Spleen (tissue), 11 donors: ENCODE measurements around the gene CYP1A2. TPM values are rescaled to one million over a fixed set of nuclear protein-coding genes. Genes with fewer than 3 reads are reported as not detected.
"Not testable (repeated sequence)": the region's sequence is repeated elsewhere in the genome, so short reads cannot be mapped to it uniquely, and the experiment has no call there.

ENCODE experiments used
- DNase-seq: peaks from one replicate; pipeline ENCODE4 v3.0.0-alpha.2; 2020
- H3K27ac ChIP-seq, 8 donors: fragments of 200-600 bp; sonication (generic) in 7 of 8; 1 replicate in 4 of 8; 2 replicates in 4 of 8; pipeline versions ENCODE4 v1.5.0 to v1.8.0; 2016 to 2021; ENCODE audit warnings: inconsistent platforms in 4 of 8, mild to moderate bottlenecking in 4 of 8, moderate library complexity in 1 of 8
- H3K27me3 ChIP-seq, 7 donors: fragments of 200-600 bp; sonication (generic) in 6 of 7; replicated peaks in 1 of 7; 1 replicate in 4 of 7; 2 replicates in 3 of 7; pipeline versions ENCODE4 v1.5.0 to v1.8.0; 2016 to 2021; ENCODE audit warnings: inconsistent platforms in 3 of 7, mild to moderate bottlenecking in 1 of 7
- H3K36me3 ChIP-seq, 6 donors: fragments of 200-600 bp; sonication (generic) in 5 of 6; 1 replicate in 4 of 6; 2 replicates in 2 of 6; pipeline versions ENCODE4 v1.5.0 to v1.8.0; 2016 to 2021; ENCODE audit warnings: inconsistent platforms in 2 of 6
- H3K4me1 ChIP-seq, 6 donors: fragments of 200-600 bp; sonication (generic) in 5 of 6; 1 replicate in 3 of 6; 2 replicates in 3 of 6; pipeline versions ENCODE4 v1.5.0 to v1.8.0; 2016 to 2021; ENCODE audit warnings: inconsistent platforms in 3 of 6
- H3K4me3 ChIP-seq, 8 donors: fragments of 200-600 bp; sonication (generic) in 7 of 8; 1 replicate in 4 of 8; 2 replicates in 4 of 8; pipeline versions ENCODE4 v1.5.0 to v1.8.0; 2016 to 2021; ENCODE audit warnings: inconsistent platforms in 4 of 8, mild to moderate bottlenecking in 4 of 8, moderate library complexity in 2 of 8
- H3K9me3 ChIP-seq, 8 donors: fragments of 200-600 bp; sonication (generic) in 7 of 8; 1 replicate in 4 of 8; 2 replicates in 4 of 8; pipeline versions ENCODE4 v1.5.0 to v1.8.0; 2016 to 2021; ENCODE audit warnings: inconsistent platforms in 4 of 8
- CTCF ChIP-seq, 11 experiments: fragments of 200-600 bp in 7 of 11; fragments of 450-650 bp in 4 of 11; sonication (generic) in 4 of 11; IDR thresholded peaks in 8 of 11; conservative IDR thresholded peaks in 3 of 11; 1 replicate in 7 of 11; 2 replicates in 4 of 11; pipeline versions ENCODE4 v1.4.0 to v1.8.0; 2016 to 2021; ENCODE audit warnings: antibody characterized with exemption in 11 of 11, inconsistent platforms in 4 of 11, mild to moderate bottlenecking in 1 of 11
- POLR2A ChIP-seq, 3 donors: fragments of 450-650 bp; IDR thresholded peaks; one replicate each; pipeline ENCODE4 v1.5.1; 2017; ENCODE audit warnings: antibody characterized with exemption in 3 of 3, mild to moderate bottlenecking in 1 of 3
- POLR2AphosphoS5 ChIP-seq, 3 donors: sonication (generic); formaldehyde crosslinking; IDR thresholded peaks; one replicate each; pipeline ENCODE4 v1.5.1; 2017; ENCODE audit warnings: antibody characterized with exemption in 3 of 3
- whole genome bisulfite sequencing, 5 donors: extraction: QIAGEN DNeasy Blood & Tissue Kit in 3 of 5; methylation state at CpG; one replicate each; pipeline versions ENCODE4 v1.1.5 to v1.1.7; 2013 to 2018; 5-methylcytosine and 5-hydroxymethylcytosine counted together
- intact Hi-C: fragments of 100-400 bp; cut with DNase I; formaldehyde crosslinking; loops from one replicate; pipeline ENCODE4 v1.15.0; 2023; ENCODE audit warnings: low total_unique reads
- polyA plus RNA-seq, 3 donors: library from polyadenylated mRNA; stranded (reverse); fragments of 200-250 nt; gene quantifications; one replicate each; pipeline ENCODE4 v1.2.1, GENCODE V29; 2013
- total RNA-seq, 7 donors: library from RNA; depleted of rRNA in 3 of 7; stranded (reverse); fragments of >200 nt in 3 of 7; fragmentation: NEBNext Ultra II Directional in 4 of 7; extraction: Animal tissue kit (Norgen Biotek cat#: 25700) in 4 of 7; gene quantifications; one replicate each; pipeline versions ENCODE4 v1.1.0 to v1.2.1, GENCODE V29; 2016 to 2021
- donor health status: healthy with polysubstance abuse.
- donor health status: DM: no; HTN: no; CAD: no; lungs with moderate emphysema.
- donor health status: DM: no; HTN: no; CAD: no.
- donor health status: Bipolar disorder and iron deficiency.
- donor health status: healthy.
- donor health status: DM: no; HTN: no; CAD: no.
- donor health status: DM: yes; HTN: yes; CAD: no.

The CYP1A2 gene
- total and polyA plus RNA-seq, 10 donors = not detected

GRCh38 chr15:74725845-74726773 is 22.5 kb upstream of the CYP1A2 start:
- Histone ChIP-seq H3K27ac (peak overlapping the region in 1 of 8 donors; percentile 28), H3K36me3 (no peaks in the 10 kb centered on the region), H3K9me3 (no peaks in the 10 kb centered on the region), H3K4me3 (peak overlapping the region; percentile 36 to 81 (median 54)), H3K27me3 (peaks cover 0 to 58% (median 21%) of the 10 kb centered on the region in 7 donors), H3K4me1 (peaks cover 15 to 22% (median 17%) of the 10 kb centered on the region in 6 donors)
- peak; percentile 85 for DNase-seq
- TF ChIP-seq CTCF (IDR thresholded peaks at IDR 0.05 in 8 of 11, conservative IDR thresholded peaks at IDR 0.05 in 3 of 11) = no peak
- peak in 1 of 3 donors; percentile 42 for TF ChIP-seq POLR2AphosphoS5 (IDR thresholded peaks at IDR 0.05)
- TF ChIP-seq POLR2A (IDR thresholded peaks at IDR 0.05) = no peak
- intact Hi-C loops = no loop called here
- 2 to 6% (median 3%) methylated on average over 25 to 86 of the region's 86 CpGs for WGBS, 5 donors

GRCh38 chr15:74726774-74727164 is 21.9 kb upstream of the CYP1A2 start:
- Histone ChIP-seq H3K27ac (no peak overlapping the region), H3K9me3 (no peaks in the 10 kb centered on the region), H3K27me3 (peaks cover 0 to 65% (median 21%) of the 10 kb centered on the region in 7 donors), H3K4me1 (peaks cover 15 to 22% (median 17%) of the 10 kb centered on the region in 6 donors), H3K4me3 (peak overlapping the region in 7 of 8 donors; percentile 45 to 81 (median 55)), H3K36me3 (no peaks in the 10 kb centered on the region)
- no peak for DNase-seq
- WGBS, 5 donors = 44 to 65% (median 51%) methylated on average over 24 of the region's 24 CpGs
- intact Hi-C loops = no loop called here
- TF ChIP-seq POLR2AphosphoS5 (IDR thresholded peaks at IDR 0.05) (no peak), CTCF (IDR thresholded peaks at IDR 0.05 in 8 of 11, conservative IDR thresholded peaks at IDR 0.05 in 3 of 11) (no peak), POLR2A (IDR thresholded peaks at IDR 0.05) (no peak)

GRCh38 chr15:74727727-74728126 is 20.9 kb upstream of the CYP1A2 start:
- Histone ChIP-seq H3K27ac (no peak overlapping the region), H3K9me3 (no peaks in the 10 kb centered on the region), H3K36me3 (no peaks in the 10 kb centered on the region), H3K4me3 (no peak overlapping the region), H3K27me3 (peaks cover 0 to 74% (median 21%) of the 10 kb centered on the region in 7 donors), H3K4me1 (peaks cover 15 to 22% (median 17%) of the 10 kb centered on the region in 6 donors)
- TF ChIP-seq POLR2A (IDR thresholded peaks at IDR 0.05) (no peak), CTCF (IDR thresholded peaks at IDR 0.05 in 8 of 11, conservative IDR thresholded peaks at IDR 0.05 in 3 of 11) (no peak), POLR2AphosphoS5 (IDR thresholded peaks at IDR 0.05) (no peak)
- no peak for DNase-seq
- intact Hi-C loops = no loop called here
- WGBS, 5 donors = 57 to 83% (median 78%) methylated on average over 7 of the region's 7 CpGs

GRCh38 chr15:74728699-74729098 is 19.9 kb upstream of the CYP1A2 start:
- H3K27me3 ChIP-seq = peaks cover 0 to 83% (median 21%) of the 10 kb centered on the region in 7 donors
- peaks cover 15 to 22% (median 17%) of the 10 kb centered on the region in 6 donors for H3K4me1 ChIP-seq
- H3K9me3 ChIP-seq, H3K27ac ChIP-seq, H3K4me3 ChIP-seq, DNase-seq, intact Hi-C loops, H3K36me3 ChIP-seq: not testable (repeated sequence)
- 83 to 95% (median 89%) methylated on average over 17 to 22 of the region's 30 CpGs; no CpG with 5 or more reads in 1 of the 5 donors for WGBS, 5 donors

GRCh38 chr15:74729372-74729771 is 19.3 kb upstream of the CYP1A2 start:
- H3K36me3 ChIP-seq, intact Hi-C loops, H3K9me3 ChIP-seq, H3K27ac ChIP-seq, H3K4me3 ChIP-seq, DNase-seq: not testable (repeated sequence)
- Histone ChIP-seq H3K27me3 (peaks cover 0 to 83% (median 21%) of the 10 kb centered on the region in 7 donors), H3K4me1 (peaks cover 15 to 22% (median 17%) of the 10 kb centered on the region in 6 donors)
- WGBS, 5 donors = 77 to 88% (median 78%) methylated on average over 5 to 6 of the region's 6 CpGs
